OCI-LY7 (cell line): ENCODE measurements around the gene ZNF746. TPM values are rescaled to one million over a fixed set of nuclear protein-coding genes. Genes with fewer than 3 reads are reported as not detected.

Experiments used
- BruUV-seq: library from RNA; stranded (reverse); fragments of 400-500 nt; replicated peaks from 2 replicates; lab custom pipeline; 2021; lab: Mats Ljungman, UMichigan
- CTCF ChIA-PET: fragments of 300-600 bp; sonication (Branson Sonifier 250); formaldehyde crosslinking; loops from one replicate; lab custom pipeline; 2022; ENCODE audit warnings: antibody characterized with exemption; ENCODE audit not compliant: unreplicated experiment; lab: Charles Lee
- POLR2A ChIA-PET: fragments of 300-600 bp; sonication (Branson Sonifier 250); formaldehyde crosslinking; loops from one replicate; lab custom pipeline; 2022; ENCODE audit warnings: antibody characterized with exemption; lab: Charles Lee
- DNase-seq: peaks from one replicate; pipeline ENCODE4 v3.0.0-alpha.2; 2015; ENCODE audit warnings: low spot score
- H2AFZ ChIP-seq: fragments of 200-600 bp; sonication (generic), shearing (Covaris generic); 2 replicates; pipeline ENCODE4 v1.6.1; 2014; ENCODE audit warnings: mild to moderate bottlenecking, antibody characterized with exemption, low read length, moderate library complexity
- H3K27ac ChIP-seq: fragments of 200-600 bp; sonication (generic); 2 replicates; pipeline ENCODE4 v1.5.1; 2014; ENCODE audit warnings: mixed run types, low read depth, mild to moderate bottlenecking, moderate library complexity, low read length, inconsistent platforms; ENCODE audit not compliant: poor library complexity, severe bottlenecking
- H3K36me3 ChIP-seq: fragments of 200-600 bp; sonication (generic); 2 replicates; pipeline ENCODE4 v1.6.1; 2014; ENCODE audit warnings: mild to moderate bottlenecking, antibody characterized with exemption, low read length, moderate library complexity, mixed read lengths; ENCODE audit not compliant: insufficient read depth
- H3K4me1 ChIP-seq: fragments of 200-600 bp; sonication (generic); 2 replicates; pipeline ENCODE4 v1.5.1; 2014; ENCODE audit warnings: mild to moderate bottlenecking, low read length; ENCODE audit not compliant: insufficient read depth, poor library complexity, severe bottlenecking
- H3K4me2 ChIP-seq: fragments of 200-600 bp; sonication (generic); 2 replicates; pipeline ENCODE4 v1.6.1; 2014; ENCODE audit warnings: mild to moderate bottlenecking, low read length
- H3K4me3 ChIP-seq: fragments of 200-600 bp; sonication (generic); 2 replicates; pipeline ENCODE4 v1.5.1; 2014; ENCODE audit warnings: mild to moderate bottlenecking, low read depth, low read length; ENCODE audit not compliant: poor library complexity, severe bottlenecking
- H3K79me2 ChIP-seq: fragments of 200-600 bp; sonication (generic); 2 replicates; pipeline ENCODE4 v1.6.1; 2016; ENCODE audit warnings: low read depth, mild to moderate bottlenecking, low read length, moderate library complexity, mixed read lengths; ENCODE audit not compliant: insufficient read depth
- H3K9me2 ChIP-seq: fragments of 200-600 bp; sonication (generic); 2 replicates; pipeline ENCODE4 v1.6.1; 2016; ENCODE audit warnings: mild to moderate bottlenecking, low read length, mixed read lengths; ENCODE audit not compliant: insufficient read depth
- H3K9me3 ChIP-seq: fragments of 200-600 bp; sonication (generic); 2 replicates; pipeline ENCODE4 v1.6.1; 2014; ENCODE audit warnings: mild to moderate bottlenecking, mixed run types, low read length, mixed read lengths
- H4K20me1 ChIP-seq: fragments of 200-600 bp; sonication (generic); 2 replicates; pipeline ENCODE4 v1.6.1; 2014; ENCODE audit warnings: mild to moderate bottlenecking, antibody characterized with exemption, low read length, moderate library complexity, mixed read lengths; ENCODE audit not compliant: insufficient read depth
- CTCF ChIP-seq: fragments of 200-600 bp; sonication (generic); conservative IDR thresholded peaks from 2 replicates; pipeline ENCODE4 v1.5.1; 2014; ENCODE audit warnings: mild to moderate bottlenecking, antibody characterized with exemption, low read length, moderate library complexity, mixed read lengths
- EZH2phosphoT487 ChIP-seq: fragments of 200-600 bp; sonication (generic); IDR thresholded peaks from 2 replicates; pipeline ENCODE4 v1.6.1; 2018; ENCODE audit warnings: low read depth, borderline replicate concordance, mild to moderate bottlenecking, mixed run types, antibody characterized with exemption, low read length, moderate library complexity, mixed read lengths
- intact Hi-C: fragments of 100-400 bp; cut with micrococcal nuclease; formaldehyde crosslinking; loops from one replicate; pipeline ENCODE4 v1.10.0; 2022; ENCODE audit not compliant: unreplicated experiment
- total RNA-seq, 2 experiments: library from RNA; depleted of rRNA in 1 of 2; stranded (reverse); fragments of >200 nt in 1 of 2; shearing (Covaris generic) in 1 of 2; gene quantifications; 2 replicates each; pipeline ENCODE4 v1.2.3, GENCODE V29; 2014 to 2022

Gene ZNF746
- total RNA-seq, 2 experiments from 2014 or later, result 14.8 to 18.9 TPM

- Histone ChIP-seq H2AFZ (no peak overlapping the region), H3K79me2 (peaks cover 6% of the 10 kb centered on the region; the same call in 1 of the 2 replicates), H3K36me3 (peaks cover 48% of the 10 kb centered on the region), H3K4me1 (peaks cover 11% of the 10 kb centered on the region), H3K4me3 (no peak overlapping the region), H3K27ac (no peak overlapping the region), H4K20me1 (peaks cover 7% of the 10 kb centered on the region; the same call in 1 of the 2 replicates), H3K4me2 (no peak overlapping the region), H3K9me2 (no peaks in the 10 kb centered on the region), H3K9me3 (no peaks in the 10 kb centered on the region)
- ChIA-PET CTCF (no interaction called here), POLR2A (no interaction called here)
- TF ChIP-seq CTCF (no peak), EZH2phosphoT487 (no peak)
- no TSS peak for BruUV-seq
- no peak for DNase-seq
- intact Hi-C loops, result no loop called here
Observed at GRCh38 chr7:149454750-149455149, 42.9 kb downstream of the ZNF746 start.

GRCh38 chr7:149454006-149454405, 43.6 kb downstream of the ZNF746 start:
- no TSS peak for BruUV-seq
- no peak overlapping the region for H3K27ac ChIP-seq
- H3K4me3 ChIP-seq, result no peak overlapping the region
- H2AFZ ChIP-seq, result no peak overlapping the region
- ChIA-PET POLR2A (no interaction called here), CTCF (no interaction called here)
- DNase-seq, result no peak
- H3K4me1 ChIP-seq, result peaks cover 6% of the 10 kb centered on the region
- peaks cover 7% of the 10 kb centered on the region; the same call in 1 of the 2 replicates for H4K20me1 ChIP-seq
- intact Hi-C loops, result no loop called here
- TF ChIP-seq CTCF, result no peak
- no peak for TF ChIP-seq EZH2phosphoT487
- no peaks in the 10 kb centered on the region for H3K9me3 ChIP-seq
- H3K4me2 ChIP-seq, result no peak overlapping the region
- no peaks in the 10 kb centered on the region for H3K9me2 ChIP-seq
- H3K79me2 ChIP-seq, result peaks cover 3% of the 10 kb centered on the region; the same call in 1 of the 2 replicates
- peaks cover 55% of the 10 kb centered on the region for H3K36me3 ChIP-seq

- H4K20me1 ChIP-seq, result no peaks in the 10 kb centered on the region
- H2AFZ ChIP-seq, result no peak overlapping the region
- no peak for DNase-seq
- H3K4me2 ChIP-seq, result no peak overlapping the region
- no peaks in the 10 kb centered on the region for H3K79me2 ChIP-seq
- peaks cover 81% of the 10 kb centered on the region for H3K36me3 ChIP-seq
- TF ChIP-seq EZH2phosphoT487 (no peak), CTCF (no peak)
- ChIA-PET CTCF (no interaction called here), POLR2A (no interaction called here)
- H3K9me2 ChIP-seq, result no peaks in the 10 kb centered on the region
- H3K4me3 ChIP-seq, result no peak overlapping the region
- no peaks in the 10 kb centered on the region for H3K4me1 ChIP-seq
- BruUV-seq, result no TSS peak
- intact Hi-C loops, result no loop called here
- no peak overlapping the region for H3K27ac ChIP-seq
- no peaks in the 10 kb centered on the region for H3K9me3 ChIP-seq
Observed at GRCh38 chr7:149450821-149451220, 46.8 kb downstream of the ZNF746 start.
